Right lobe of liver (tissue), 6 donors: ENCODE data around the gene BPIFB6. TPM values are rescaled to one million over a fixed set of nuclear protein-coding genes. Genes with fewer than 3 reads are reported as not detected.

ENCODE experiments used
- ATAC-seq, 4 donors: fragments of 200-7000 bp; cut with Tn5 transposase; one replicate each; pipeline ENCODE4 v1.9.1; 2020; ENCODE audit warnings: mild to moderate bottlenecking in 4 of 4, moderate library complexity in 4 of 4
- DNase-seq, 3 donors: peaks; one replicate each; pipeline ENCODE4 v3.0.0-alpha.2; 2020
- H3K27ac ChIP-seq, 3 donors: fragments of 200-600 bp; one replicate each; pipeline ENCODE4 v1.8.0; 2022
- H3K27me3 ChIP-seq, 2 donors: fragments of 200-600 bp; one replicate each; pipeline ENCODE4 v1.8.0; 2022
- H3K36me3 ChIP-seq, 4 donors: fragments of 200-600 bp; sonication (generic) in 1 of 4; one replicate each; pipeline versions ENCODE4 v1.5.1 to v1.8.0; 2017 to 2022; ENCODE audit warnings: control low read depth in 1 of 4
- H3K4me1 ChIP-seq, 4 donors: fragments of 200-600 bp; sonication (generic) in 1 of 4; one replicate each; pipeline versions ENCODE4 v1.5.1 to v1.8.0; 2017 to 2022; ENCODE audit warnings: control low read depth in 1 of 4
- H3K4me3 ChIP-seq, 3 donors: fragments of 200-600 bp; one replicate each; pipeline ENCODE4 v1.8.0; 2022
- H3K9me3 ChIP-seq, 4 donors: fragments of 200-600 bp; sonication (generic) in 1 of 4; one replicate each; pipeline versions ENCODE4 v1.5.1 to v1.8.0; 2017 to 2022; ENCODE audit warnings: control low read depth in 1 of 4
- CTCF ChIP-seq, 4 donors: fragments of 200-600 bp in 3 of 4; fragments of 450-650 bp in 1 of 4; IDR thresholded peaks; one replicate each; pipeline versions ENCODE4 v1.5.1 to v1.8.0; 2016 to 2022; ENCODE audit warnings: antibody characterized with exemption in 4 of 4, mild to moderate bottlenecking in 2 of 4
- POLR2A ChIP-seq: fragments of 450-650 bp; IDR thresholded peaks from one replicate; pipeline ENCODE4 v1.6.1; 2017; ENCODE audit warnings: antibody characterized with exemption, mild to moderate bottlenecking
- WGBS: methylation state at CpG from one replicate; pipeline ENCODE4 v1.1.6; 2018; ENCODE audit warnings: low coverage, low lambda C conversion rate; ENCODE audit not compliant: insufficient coverage; ENCODE audit errors: missing lambda C conversion rate; 5-methylcytosine and 5-hydroxymethylcytosine counted together
- intact Hi-C, 2 donors: fragments of 100-400 bp; cut with DNase I; formaldehyde crosslinking; loops; one replicate each; pipeline versions ENCODE4 v1.11.2 to v1.14.1; 2022
- total RNA-seq, 6 experiments: library from RNA; depleted of rRNA in 2 of 6; stranded (reverse); fragments of >200 nt in 2 of 6; fragmentation: NEBNext Ultra II Directional in 3 of 6; extraction: Animal tissue kit (Norgen Biotek cat#: 25700) in 3 of 6; gene quantifications; one replicate each; pipeline versions ENCODE4 v1.1.0 to v1.2.4, GENCODE V29; 2016 to 2023
- donor health status: DM: no; HTN: yes; CAD: no.
- donor health status: DM: no; HTN: no; CAD: no.
- donor health status: DM: no; HTN: no; CAD: no.
- donor health status: DM: no; HTN: yes; CAD: no.
- donor health status: DM: no; HTN: yes; CAD: no.

The BPIFB6 gene
- total RNA-seq, 6 experiments from 2014 or later, result not detected

DNA sequence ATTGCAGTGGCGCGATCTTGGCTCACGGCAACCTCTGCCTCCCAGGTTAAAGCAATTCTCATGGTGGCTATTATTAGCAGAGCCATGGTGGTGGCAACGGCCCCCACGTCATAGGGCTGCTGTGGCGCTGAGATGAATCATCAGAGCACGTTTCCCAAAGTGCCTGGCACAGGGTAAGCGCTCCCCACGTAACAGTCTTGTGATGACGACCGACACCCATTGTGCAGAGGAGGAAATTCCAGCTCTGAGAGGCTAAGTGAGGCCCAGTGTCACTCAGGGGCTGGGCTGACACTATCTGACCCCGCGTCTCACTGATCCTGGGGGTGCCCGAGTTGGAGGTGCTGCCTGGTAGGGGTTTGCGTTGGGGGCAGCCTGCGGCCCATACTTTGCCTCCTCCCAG is 43.4 kb upstream of the BPIFB6 start:
- Histone ChIP-seq H3K4me1 (no peaks in the 10 kb centered on the region), H3K36me3 (no peaks in the 10 kb centered on the region), H3K9me3 (no peaks in the 10 kb centered on the region), H3K4me3 (no peak overlapping the region), H3K27ac (no peak overlapping the region), H3K27me3 (no peaks in the 10 kb centered on the region)
- TF ChIP-seq POLR2A, result no peak
- no peak for TF ChIP-seq CTCF (IDR thresholded peaks at IDR 0.05)
- intact Hi-C loops, result no loop called here
- DNase-seq (no peak), ATAC-seq (no peak)
- 91% methylated on average over 6 of the region's 16 CpGs for WGBS

- Histone ChIP-seq H3K27ac (no peak overlapping the region), H3K4me1 (no peaks in the 10 kb centered on the region), H3K27me3 (no peaks in the 10 kb centered on the region), H3K4me3 (no peak overlapping the region), H3K36me3 (no peaks in the 10 kb centered on the region), H3K9me3 (no peaks in the 10 kb centered on the region)
- no peak for ATAC-seq
- 81% methylated on average over 12 of the region's 14 CpGs for WGBS
- intact Hi-C loops, result no loop called here
- no peak for DNase-seq
- TF ChIP-seq POLR2A (no peak), CTCF (IDR thresholded peaks at IDR 0.05) (no peak)
Measured at GRCh38 chr20:32989507-32990283, 41.8 kb upstream of the BPIFB6 start.

GRCh38 chr20:32990426-32990825 is 41.0 kb upstream of the BPIFB6 start:
- Histone ChIP-seq H3K9me3 (no peaks in the 10 kb centered on the region), H3K4me1 (no peaks in the 10 kb centered on the region), H3K4me3 (no peak overlapping the region), H3K27me3 (no peaks in the 10 kb centered on the region), H3K27ac (no peak overlapping the region), H3K36me3 (no peaks in the 10 kb centered on the region)
- intact Hi-C loops, result no loop called here
- TF ChIP-seq POLR2A, result no peak
- TF ChIP-seq CTCF (IDR thresholded peaks at IDR 0.05), result no peak
- ATAC-seq, result no peak
- no peak for DNase-seq
- WGBS, result 40% methylated on average over 1 of the region's 3 CpGs

DNA sequence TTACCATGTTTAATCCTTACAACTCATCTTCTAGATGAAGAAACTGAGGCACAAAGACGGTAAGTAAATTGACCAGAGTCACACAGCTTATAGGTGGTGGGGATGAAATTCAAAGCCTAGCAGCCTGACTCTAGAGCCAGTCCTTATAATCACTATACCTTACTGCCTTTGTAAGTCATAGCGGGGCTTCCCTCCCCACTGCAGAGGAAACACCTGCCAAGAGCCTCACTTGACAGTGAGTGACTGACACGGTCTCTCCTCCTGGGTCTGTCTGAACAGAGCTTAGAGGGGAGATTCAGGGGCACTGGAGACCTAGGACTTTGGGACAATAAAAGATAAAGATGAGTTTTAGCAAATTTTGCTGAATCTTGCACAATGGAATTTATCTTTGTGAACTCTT is 40.1 kb upstream of the BPIFB6 start:
- Histone ChIP-seq H3K27me3 (no peaks in the 10 kb centered on the region), H3K27ac (no peak overlapping the region), H3K4me3 (no peak overlapping the region), H3K36me3 (no peaks in the 10 kb centered on the region), H3K9me3 (no peaks in the 10 kb centered on the region), H3K4me1 (no peaks in the 10 kb centered on the region)
- WGBS, result 23% methylated on average over 2 of the region's 3 CpGs
- no peak for DNase-seq
- intact Hi-C loops, result no loop called here
- TF ChIP-seq POLR2A, result no peak
- no peak for TF ChIP-seq CTCF (IDR thresholded peaks at IDR 0.05)
- no peak for ATAC-seq
